HepG2 (cell line): Measurements from ENCODE around the gene GSK3A. TPM values are rescaled to one million over a fixed set of nuclear protein-coding genes. Genes with fewer than 3 reads are reported as not detected.

Experiments used
- CTCF ChIP-seq: sonication (generic); formaldehyde crosslinking; IDR thresholded peaks from 2 replicates; pipeline ENCODE4 v1.5.0; 2020; ENCODE audit warnings: mild to moderate bottlenecking, missing genetic modification reagents, moderate library complexity
- HIC2 ChIP-seq: sonication (generic); formaldehyde crosslinking; IDR thresholded peaks from 2 replicates; pipeline ENCODE4 v1.9.0; 2022; ENCODE audit warnings: low read depth, missing genetic modification reagents
- HNRNPL ChIP-seq: fragments of 200-400 bp; formaldehyde crosslinking; IDR thresholded peaks from 2 replicates; pipeline ENCODE4 v1.6.1; 2017; ENCODE audit warnings: mild to moderate bottlenecking, low read depth, low read length
- PTBP1 ChIP-seq: fragments of 200-400 bp; formaldehyde crosslinking; IDR thresholded peaks from 2 replicates; pipeline ENCODE4 v1.6.1; 2018; ENCODE audit warnings: low read length, low read depth; ENCODE audit not compliant: poor library complexity, severe bottlenecking
- RBFOX2 ChIP-seq: fragments of 200-400 bp; formaldehyde crosslinking; IDR thresholded peaks from 2 replicates; pipeline ENCODE4 v1.6.1; 2017; ENCODE audit warnings: low read depth, mild to moderate bottlenecking, low read length
- ZBTB33 ChIP-seq: sonication (generic); formaldehyde crosslinking; IDR thresholded peaks from 2 replicates; pipeline ENCODE4 v1.4.0; 2020; ENCODE audit warnings: missing genetic modification reagents
- ZMAT3 ChIP-seq: sonication (generic); formaldehyde crosslinking; conservative IDR thresholded peaks from 2 replicates; pipeline ENCODE4 v1.7.0; 2021; ENCODE audit warnings: missing genetic modification reagents
- ZNF263 ChIP-seq: sonication (generic); formaldehyde crosslinking; IDR thresholded peaks from 2 replicates; pipeline ENCODE4 v1.4.0; 2020; ENCODE audit warnings: missing genetic modification reagents
- ZNF367 ChIP-seq: sonication (generic); formaldehyde crosslinking; IDR thresholded peaks from 2 replicates; pipeline ENCODE4 v1.4.0; 2020; ENCODE audit warnings: missing genetic modification reagents, borderline replicate concordance
- ZNF567 ChIP-seq: sonication (generic); formaldehyde crosslinking; IDR thresholded peaks from 2 replicates; pipeline ENCODE4 v1.8.1; 2023; ENCODE audit warnings: mild to moderate bottlenecking, missing genetic modification reagents, borderline replicate concordance
- ZNF609 ChIP-seq: sonication (generic); formaldehyde crosslinking; IDR thresholded peaks from 2 replicates; pipeline ENCODE4 v1.4.0; 2020; ENCODE audit warnings: mild to moderate bottlenecking, missing genetic modification reagents, borderline replicate concordance
- ZNF704 ChIP-seq: sonication (generic); formaldehyde crosslinking; IDR thresholded peaks from 2 replicates; pipeline ENCODE4 v1.8.1; 2023; ENCODE audit warnings: mild to moderate bottlenecking, inconsistent platforms, moderate library complexity, missing genetic modification reagents, borderline replicate concordance
- polyA plus RNA-seq, 8 experiments: library from polyadenylated mRNA; depleted of rRNA in 3 of 8; stranded (reverse) in 7 of 8; unstranded in 1 of 8; fragments of >200 nt; fragmentation: Illumina TruSeq in 4 of 8; extraction: Trizol in 4 of 8; gene quantifications; 2 replicates each; pipeline versions ENCODE4 v1.2.1 to v1.2.3, GENCODE V29; 2011 to 2016; ENCODE audit warnings: low read depth in 4 of 8, missing spikeins in 1 of 8, mixed read lengths in 1 of 8; ENCODE audit not compliant: insufficient read depth in 1 of 8
- total RNA-seq, 5 experiments: library from RNA; depleted of rRNA; stranded (reverse); fragments of >200 nt; fragmentation: Illumina TruSeq; extraction: Trizol; gene quantifications; 2 replicates each; pipeline ENCODE4 v1.2.3, GENCODE V29; 2016; ENCODE audit warnings: low read depth in 1 of 5

The GSK3A gene
- total and polyA plus RNA-seq, 2 of the 13 experiments (the other 11 are each of a cell fraction or from before 2014, with no cell fraction given), result 16.9 to 52.5 TPM

- TF ChIP-seq ZNF609 (CRISPR knock-in tag), result no peak
- no peak for TF ChIP-seq ZNF704 (CRISPR knock-in tag)
- TF ChIP-seq ZBTB33 (CRISPR knock-in tag), result peak; percentile 83; the same call in 1 of the 2 replicates
- TF ChIP-seq CTCF (CRISPR knock-in tag), result 0 out of 2 replicates have a peak, but pooled peaks have one; percentile 11
- TF ChIP-seq HNRNPL, result peak; percentile 57; the same call in 1 of the 2 replicates
- no peak for TF ChIP-seq ZNF263 (CRISPR knock-in tag)
- no peak for TF ChIP-seq PTBP1
- TF ChIP-seq RBFOX2, result peak; percentile 38; the same call in 1 of the 2 replicates
- TF ChIP-seq ZNF567 (CRISPR knock-in tag), result no peak
- peak; percentile 53; the same call in 1 of the 2 replicates for TF ChIP-seq HIC2
- no peak for TF ChIP-seq ZNF367 (CRISPR knock-in tag)
- no peak for TF ChIP-seq ZMAT3 (CRISPR knock-in tag)
- TF ChIP-seq, all 625 proteins: peak for 7
Observed at GRCh38 chr19:42277821-42278451, 35.5 kb upstream of the GSK3A start (continued).
